Activated naive CD4-positive, alpha-beta T cell (primary cell): ENCODE measurements around the gene FEN1.

Experiments used
- DNase-seq, 4 experiments: peaks; one replicate each; lab custom pipeline; 2025; lab: John Stamatoyannopoulos, UW

The FEN1 gene

DNA sequence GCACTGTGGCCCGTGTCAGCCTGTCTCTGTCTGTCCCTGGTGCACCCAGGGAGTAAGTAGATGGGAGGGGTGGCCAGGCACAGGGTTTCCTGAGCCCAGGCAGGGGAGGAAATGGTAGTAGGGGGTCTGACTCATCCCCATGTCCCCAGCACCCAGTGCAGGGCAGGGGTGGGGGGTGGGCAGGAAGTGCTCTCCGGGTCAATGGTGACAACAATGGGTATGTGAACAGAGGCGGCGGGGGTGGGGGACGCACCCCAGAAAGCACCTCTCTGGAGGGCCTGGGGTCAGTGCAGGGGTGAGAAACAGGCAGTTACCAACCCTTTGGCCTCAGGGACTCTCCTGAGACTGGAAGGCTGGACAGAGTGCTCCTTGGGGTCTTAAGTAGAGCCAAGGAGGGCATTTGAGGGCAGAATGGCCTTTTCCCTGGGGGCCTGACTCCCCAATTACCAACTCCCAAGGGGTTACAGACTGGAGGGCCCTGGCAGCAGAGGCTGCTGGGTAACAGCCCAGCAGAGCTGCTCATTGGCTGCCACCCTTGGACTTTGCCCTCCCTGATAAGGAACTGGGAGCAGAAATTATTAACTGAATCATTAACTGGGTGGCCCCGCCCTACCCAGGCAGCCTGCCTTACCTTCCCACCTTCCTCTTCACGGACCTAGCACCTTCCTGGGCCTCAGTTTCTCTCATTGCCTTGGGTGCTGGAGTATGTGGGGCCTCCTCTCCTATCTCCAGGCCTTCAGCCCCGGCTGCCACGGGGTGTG is 36.1 kb upstream of the FEN1 start:
- peak in 1 of 4 experiments; percentile 11 for DNase-seq

DNA sequence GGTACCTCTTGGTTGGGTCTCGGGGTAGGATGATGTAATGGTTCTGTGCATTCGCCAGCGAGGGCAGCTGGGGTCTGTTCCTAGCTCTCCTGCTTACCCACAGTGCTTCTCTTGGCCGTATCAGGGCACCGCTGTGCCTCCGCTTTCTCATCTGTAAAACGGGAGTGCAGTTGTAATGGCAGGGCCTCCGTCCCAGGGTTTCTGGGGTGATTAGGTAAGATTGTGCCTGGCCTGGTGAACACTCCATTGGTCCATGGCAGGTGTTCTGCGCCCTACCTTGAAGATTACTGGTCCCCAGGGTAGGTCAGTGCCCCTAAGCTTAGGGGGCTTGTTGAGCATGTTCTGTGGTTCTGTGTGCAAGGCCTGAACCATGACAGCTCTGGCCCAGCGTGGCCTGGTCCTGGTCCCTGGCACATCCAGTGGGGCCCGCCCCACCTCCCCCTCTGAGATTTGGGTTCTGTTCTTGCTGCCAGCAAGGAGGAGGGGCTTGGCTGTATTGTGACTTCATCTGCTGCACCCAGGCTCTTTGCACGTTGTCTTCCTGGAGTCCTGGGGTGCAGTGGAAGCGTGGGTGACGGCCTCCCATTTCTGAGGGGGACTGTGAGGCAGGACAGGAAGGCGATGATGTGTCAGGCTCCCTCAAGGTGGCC is 35.4 kb upstream of the FEN1 start:
- DNase-seq, result no peak

DNA sequence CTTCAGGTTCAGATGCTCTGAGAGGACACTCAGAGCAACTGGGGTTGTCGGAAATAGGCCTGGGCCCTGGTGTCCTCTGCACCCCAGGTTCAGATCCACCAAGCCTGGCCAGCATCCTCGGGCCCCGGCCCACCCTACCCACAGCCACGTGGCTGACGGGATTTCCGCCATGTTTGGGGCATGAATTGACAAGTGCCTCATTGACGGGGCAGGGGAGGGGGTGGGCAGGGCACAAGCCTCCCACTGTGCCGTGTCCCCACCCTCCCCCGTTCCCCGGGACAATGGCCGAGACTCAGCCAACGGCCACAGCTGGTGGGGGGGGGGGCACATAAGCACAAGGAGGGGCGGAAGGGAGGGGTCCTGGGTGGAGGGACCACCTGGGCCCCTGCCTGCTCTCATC is 31.8 kb upstream of the FEN1 start:
- no peak for DNase-seq

DNA sequence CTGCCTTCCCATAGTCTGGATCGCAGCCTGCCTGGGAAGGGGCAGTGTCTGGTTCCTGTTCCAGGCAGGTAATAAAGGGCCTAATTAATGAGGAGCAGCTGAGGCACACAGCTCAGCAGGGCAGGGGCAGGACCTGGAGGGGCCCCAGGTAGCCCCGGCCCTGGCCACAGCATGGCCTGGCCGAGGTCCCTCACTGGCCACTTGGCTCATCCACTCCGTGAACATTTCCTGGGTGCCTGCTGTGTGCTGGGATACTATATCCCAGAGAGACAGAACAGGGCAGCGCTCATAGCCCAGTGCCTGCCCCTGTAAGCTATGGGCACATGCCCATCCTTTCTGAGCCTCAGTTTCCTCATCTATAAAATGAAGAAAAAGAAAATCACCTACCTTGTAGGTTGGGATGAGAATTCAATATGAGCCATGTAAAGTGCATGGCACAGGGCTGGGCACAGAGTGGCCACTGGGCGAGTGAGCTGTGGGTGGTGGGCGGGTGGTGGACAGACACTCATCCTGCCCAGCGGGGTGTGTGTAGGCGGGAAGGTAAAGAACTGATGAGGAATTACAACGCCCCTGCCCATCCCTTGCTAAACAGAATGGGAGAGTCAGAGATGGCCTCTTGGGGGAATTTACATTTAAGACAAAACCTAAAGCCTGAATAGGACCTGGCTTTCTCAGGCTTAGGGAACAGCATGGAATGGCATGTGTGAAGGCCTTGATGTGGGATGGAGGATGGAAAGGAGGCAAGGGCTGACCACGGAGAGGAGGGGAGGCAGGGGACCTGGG is 31.1 kb upstream of the FEN1 start:
- DNase-seq, result no peak

DNA sequence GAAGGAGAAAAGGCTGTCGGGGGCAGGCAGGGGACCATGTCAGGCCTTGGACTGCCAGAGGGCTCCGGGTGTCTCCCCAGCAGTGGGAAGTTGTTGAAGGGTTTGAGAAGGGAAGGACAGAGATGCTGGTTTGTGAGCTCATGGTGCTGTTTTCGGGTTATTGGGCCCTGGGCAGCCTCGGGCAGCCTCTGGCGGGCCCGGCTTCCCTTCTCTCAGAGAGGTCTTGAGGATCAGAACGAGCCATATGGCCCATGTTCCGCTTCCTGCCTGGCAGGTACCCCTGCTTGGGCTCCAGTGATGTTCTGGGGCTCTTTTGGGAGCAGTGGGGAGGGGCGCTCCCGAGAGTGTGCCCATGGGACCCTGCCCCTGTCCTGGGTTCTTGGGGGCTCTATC is 30.5 kb upstream of the FEN1 start:
- DNase-seq, result no peak

DNA sequence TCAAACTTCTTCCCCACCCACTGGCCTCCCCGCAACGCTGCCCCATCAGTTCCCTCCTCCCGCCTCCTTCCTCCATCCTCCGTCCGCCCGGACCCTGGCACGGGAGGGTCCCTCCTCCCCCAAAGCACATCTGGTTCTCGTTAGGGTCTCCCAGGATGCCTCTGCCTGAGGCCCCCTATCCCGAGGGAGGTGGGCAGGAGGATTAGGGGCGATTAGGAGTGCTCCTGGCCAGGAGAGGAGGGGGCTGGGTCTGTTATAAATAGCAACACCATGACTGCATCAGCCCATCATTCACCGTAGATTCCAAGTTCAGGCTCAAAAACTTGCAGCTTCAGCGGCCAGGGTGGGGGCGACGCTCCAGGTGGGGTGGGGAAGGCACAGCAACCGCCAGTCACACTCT is 29.9 kb upstream of the FEN1 start:
- no peak for DNase-seq

DNA sequence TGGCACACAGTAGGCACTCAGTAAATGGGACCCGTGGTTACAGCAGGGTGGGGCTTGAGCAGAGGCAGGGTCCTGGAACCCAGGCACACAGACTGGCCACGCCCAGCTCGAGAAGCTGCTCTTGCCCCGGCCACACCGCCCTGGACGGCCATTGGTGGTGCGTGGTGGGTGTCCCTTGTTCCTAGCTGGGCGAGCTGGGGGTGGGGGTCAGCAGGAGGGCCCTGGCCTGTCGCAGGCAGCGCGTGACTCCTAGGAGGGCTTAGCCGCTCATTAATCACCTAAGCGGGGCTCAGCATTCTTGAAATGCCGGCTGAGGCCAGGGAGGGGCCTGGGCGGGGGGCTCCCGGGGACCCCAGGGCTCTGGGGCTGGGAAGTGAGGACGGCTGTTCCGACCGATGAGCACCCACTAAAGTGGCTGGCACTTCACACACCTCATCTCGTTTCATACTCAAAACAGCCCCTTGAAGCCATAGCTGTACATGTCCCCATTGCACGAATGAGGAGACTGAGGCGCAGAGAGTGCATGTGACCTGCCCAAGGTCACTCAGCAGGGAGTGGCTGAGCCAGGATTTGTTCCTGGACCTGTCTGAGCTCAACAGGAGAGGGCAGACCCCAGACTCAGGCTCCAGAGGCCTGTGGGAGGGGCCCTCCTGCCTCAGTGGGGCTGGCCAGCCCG is 28.6 kb upstream of the FEN1 start:
- no peak for DNase-seq

DNA sequence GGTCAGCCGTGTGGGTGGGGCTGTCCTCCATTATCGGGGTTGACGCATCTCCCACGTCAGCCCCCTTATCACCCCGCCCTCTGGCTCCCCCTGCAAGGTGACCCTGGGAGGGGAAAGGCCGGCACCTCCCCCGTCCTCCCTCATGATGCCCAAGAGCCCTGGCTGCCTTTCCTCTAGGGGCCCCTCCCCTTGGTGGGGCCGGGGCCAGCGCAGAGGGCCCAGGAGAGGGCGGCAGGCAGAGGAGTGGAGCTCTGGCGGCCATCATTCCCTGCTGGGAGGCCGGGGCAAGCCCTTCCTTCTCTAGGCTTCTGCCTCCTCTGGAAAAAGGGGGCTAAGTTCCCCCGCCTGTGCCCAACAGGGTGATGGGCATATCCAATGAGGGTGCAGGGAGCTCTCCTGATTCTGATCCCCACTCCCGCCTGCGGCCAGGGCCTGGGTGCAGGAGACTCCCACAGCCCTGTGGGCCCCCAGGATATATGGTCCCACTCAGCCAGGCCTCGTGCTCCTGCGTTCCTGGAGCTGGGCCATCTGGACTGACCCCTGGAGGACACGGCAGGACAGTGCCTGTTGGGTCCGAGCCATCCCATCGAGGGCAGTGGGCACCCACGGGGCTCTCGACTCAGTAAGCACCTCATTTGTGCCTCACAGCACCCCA is 28.0 kb upstream of the FEN1 start:
- no peak for DNase-seq

DNA sequence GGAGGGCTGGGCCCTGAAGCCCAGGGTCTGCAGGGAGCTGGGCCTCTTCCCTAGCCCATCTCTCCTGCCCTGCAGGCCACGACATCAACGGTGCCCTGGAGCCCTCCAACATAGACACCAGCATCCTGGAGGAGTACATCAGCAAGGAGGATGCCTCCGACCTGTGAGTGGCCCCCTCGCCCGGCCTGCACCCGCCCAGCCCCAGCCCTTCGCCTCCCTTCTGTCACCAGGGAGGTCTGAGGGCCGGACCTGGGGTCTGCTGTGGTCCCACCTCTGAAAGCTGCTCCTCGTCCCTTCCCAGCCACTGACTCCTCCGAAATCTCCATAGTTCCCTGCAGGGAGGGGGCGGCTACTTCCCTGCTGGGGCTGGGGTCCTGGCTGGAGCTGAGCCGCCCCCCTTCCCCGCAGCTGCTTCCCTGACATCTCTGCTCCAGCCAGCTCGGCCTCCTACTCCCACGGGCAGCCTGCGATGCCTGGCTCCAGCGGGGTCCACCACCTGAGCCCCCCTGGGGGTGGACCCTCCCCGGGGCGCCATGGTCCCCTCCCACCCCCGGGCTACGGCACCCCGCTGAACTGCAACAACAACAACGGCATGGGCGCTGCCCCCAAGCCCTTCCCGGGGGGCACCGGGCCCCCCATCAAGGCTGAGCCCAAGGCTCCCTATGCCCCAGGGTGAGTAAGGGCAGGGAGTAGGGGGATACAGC is 27.0 kb upstream of the FEN1 start:
- no peak for DNase-seq

DNA sequence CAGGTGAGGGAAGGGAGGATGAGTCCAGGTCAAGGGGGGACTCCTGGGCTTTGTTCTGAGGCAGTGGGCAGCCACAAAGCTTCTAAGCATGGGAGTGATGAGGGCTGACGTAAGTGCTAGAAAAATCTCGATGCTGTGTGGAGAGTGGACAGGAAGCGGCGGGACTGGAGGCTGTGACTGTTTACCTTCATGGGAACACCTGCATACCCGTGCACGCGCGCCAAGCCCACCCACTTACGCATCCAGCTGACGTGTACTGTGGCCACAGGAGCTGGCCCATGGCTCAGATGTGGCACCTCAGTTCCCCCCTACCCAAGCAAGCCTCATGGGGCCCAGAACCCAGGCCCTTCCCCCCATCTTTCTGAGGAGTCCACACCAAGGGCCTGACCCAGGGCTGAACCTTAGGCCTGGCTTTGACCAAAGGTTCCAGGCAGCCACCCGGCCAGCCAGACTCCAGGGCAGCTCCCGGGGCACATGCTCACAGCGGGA is 26.3 kb upstream of the FEN1 start:
- no peak for DNase-seq

DNA sequence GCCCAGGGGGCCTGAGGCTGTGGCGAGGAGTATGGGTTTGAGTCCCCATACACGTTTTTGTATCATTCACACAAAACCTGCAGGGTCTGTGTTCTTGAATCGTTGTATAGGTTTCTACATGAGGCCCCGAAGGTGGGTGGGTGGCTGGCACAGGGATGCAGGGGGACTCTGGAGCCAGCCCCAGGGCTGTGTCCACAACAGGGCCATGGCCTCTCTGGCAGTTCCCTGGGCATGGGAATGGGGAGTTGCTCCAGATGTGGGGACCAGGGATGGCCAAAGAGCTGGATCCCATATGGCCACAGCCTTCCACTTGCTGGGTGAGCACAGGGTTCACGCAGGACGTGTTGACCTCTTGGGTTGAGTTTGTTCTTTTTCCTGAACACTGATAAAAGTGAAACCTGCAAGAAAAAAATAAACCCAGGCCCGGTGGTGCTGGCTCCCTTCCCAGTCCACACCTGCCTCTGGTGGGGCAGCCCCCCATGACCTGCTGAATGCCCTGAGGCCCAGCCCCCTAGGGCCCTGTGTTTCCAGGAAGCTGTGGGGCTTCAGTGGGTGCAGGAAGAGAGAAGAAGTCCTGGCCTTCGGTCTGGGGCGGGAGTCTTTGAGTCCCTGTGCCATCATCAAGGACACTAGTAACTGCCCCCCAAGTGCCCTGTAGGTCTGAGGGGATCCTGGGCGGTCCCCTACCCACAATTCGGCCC is 24.2 kb upstream of the FEN1 start:
- no peak for DNase-seq

DNA sequence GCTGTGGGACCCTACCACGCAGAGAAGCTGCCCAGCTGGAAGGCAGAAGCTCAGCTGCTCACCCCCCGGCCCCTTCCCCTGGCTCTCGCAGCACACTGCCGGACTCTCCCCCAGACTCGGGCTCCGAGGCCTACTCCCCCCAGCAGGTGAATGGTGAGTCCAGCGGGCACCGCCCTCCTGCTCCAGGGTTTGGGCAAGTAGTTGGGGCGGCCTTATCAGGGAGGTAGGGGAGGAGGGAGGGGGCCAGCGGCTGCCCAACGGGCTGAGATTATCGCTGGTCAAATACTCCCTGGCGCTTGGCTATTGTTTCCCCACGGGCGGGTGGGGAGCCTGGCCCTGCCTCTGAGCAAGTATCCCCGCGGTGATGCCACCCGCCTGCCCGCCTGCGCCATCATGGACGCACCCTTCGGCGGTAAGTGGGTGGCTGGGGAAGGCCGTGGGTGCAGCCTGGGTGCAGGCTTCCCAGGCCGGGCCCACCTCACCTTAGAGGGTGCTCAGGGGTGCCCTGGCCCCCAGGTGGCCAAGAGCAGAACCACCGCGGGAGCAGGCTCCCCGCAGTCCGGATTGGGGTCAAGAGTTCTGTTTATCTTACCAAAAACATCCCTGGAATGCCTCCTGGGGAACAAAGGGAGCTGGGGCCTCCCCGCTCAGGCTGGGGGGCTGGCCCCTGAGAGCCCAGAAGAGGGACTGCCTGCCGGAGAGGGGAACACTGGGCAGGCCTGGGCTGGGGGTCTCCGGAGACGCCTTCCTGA is 23.4 kb upstream of the FEN1 start:
- no peak for DNase-seq

DNA sequence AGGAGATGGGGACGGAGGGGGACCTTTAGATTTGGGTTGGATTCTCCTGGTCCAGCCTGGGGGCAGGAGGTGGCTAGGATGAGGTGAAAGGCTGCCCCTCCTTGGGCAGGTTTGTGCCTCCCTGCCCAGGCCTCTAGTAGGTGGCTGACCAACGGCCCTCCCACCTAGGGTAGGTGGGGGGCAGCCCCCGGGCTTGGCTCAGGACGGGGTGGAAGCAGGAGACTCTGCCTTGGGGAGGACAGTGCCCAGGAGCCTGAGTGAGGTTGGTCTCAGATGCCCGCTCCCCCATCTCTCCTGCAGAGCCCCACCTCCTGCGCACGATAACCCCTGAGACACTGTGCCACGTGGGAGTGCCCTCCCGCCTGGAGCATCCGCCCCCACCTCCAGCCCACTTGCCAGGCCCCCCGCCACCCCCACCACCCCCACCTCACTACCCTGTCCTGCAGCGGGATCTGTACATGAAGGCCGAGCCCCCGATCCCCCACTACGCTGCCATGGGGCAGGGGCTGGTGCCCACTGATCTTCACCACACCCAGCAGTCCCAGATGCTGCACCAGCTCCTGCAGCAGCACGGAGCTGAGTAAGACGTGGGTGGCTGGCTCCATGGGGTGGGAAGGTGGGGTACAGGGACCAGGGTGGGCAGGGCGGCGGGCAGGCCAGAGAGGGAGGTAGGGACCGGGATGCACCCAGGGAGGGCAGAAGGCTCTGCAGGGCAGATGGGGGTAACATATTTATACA is 22.6 kb upstream of the FEN1 start:
- no peak for DNase-seq

DNA sequence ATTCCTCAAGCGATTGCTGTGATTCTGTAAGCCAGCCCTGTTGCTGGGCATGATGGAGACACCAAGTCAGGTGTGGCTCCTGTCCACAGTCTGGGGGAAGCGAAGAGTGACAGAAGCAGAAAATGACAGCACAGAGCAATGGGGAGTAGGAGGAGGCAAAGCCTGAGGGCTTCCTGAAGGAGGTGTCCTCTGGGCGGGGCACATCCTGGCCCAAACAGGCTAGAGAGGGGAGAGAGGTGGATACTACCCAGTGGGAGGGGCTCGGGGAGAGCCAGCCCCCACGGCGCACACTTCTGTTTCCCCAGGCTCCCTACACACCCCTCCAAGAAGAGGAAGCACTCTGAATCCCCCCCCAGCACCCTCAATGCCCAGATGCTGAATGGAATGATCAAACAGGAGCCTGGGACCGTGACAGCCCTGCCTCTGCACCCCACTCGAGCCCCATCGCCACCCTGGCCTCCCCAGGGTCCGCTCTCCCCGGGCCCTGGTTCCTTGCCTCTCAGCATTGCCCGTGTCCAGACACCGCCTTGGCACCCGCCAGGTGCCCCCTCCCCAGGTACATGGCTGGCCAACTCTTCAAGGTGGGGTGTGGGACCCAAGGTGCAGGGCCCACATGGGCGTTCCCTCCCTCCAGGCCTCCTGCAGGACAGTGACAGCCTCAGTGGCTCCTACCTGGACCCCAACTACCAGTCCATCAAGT is 21.4 kb upstream of the FEN1 start:
- DNase-seq, result no peak

DNA sequence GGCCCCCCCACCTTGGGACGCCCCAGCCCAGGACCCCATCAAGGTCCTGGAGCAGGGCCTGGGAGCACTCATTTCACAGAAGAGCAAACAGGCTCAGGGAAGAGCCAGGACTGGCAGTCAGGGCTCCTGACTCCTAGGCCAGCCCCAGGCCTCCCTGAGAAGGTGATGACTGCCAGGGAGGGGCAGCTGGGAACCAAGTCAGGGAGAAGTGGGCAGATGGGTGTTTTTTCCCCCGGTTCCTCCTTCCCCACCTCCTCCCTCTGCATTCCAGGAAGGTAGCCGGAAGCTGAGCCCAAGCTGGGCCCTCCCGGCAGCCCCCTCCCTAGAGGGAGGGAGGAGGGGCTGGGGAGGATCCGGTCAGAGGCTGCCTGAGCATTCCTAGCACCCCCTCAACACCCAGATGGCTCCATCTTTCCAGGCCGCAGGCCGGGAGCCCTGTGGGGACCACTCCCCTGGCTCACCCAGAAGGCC is 20.7 kb upstream of the FEN1 start:
- no peak for DNase-seq

DNA sequence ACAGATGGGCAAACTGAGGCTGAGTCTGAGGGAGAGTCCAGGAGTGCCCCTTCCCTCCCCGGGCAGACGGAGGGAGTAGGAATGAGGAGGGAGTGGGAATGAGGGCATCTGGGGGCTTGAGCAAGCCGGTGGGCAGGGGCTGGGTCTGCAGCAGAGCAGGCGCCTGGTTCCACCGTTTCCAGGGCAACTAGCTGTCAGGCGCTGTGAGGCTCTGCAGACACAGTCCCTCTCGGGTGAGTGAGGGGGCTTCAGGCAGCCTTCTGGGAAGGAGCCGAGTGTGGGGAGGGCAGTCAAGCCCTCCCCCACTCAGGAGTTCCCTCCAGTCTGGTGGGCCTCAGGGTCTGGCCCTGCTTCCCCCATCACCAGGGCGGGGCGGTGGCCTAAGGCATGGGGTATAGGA is 19.4 kb upstream of the FEN1 start:
- no peak for DNase-seq

DNA sequence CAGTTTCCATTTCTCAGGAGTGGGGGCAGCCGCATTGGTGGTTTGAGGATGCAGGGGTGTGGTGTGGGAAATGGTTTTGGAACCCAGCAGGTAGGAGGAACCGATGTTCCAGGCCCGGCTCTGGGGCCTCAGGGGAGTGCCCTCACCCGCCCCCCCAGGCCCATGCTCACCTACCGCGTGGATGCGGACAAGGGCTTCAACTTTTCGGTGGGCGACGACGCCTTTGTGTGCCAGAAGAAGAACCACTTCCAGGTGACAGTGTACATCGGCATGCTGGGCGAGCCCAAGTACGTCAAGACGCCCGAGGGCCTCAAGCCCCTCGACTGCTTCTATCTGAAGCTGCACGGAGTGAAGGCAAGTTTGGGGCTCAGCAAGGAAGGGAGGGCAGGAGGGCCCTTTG is 18.9 kb upstream of the FEN1 start:
- no peak for DNase-seq

DNA sequence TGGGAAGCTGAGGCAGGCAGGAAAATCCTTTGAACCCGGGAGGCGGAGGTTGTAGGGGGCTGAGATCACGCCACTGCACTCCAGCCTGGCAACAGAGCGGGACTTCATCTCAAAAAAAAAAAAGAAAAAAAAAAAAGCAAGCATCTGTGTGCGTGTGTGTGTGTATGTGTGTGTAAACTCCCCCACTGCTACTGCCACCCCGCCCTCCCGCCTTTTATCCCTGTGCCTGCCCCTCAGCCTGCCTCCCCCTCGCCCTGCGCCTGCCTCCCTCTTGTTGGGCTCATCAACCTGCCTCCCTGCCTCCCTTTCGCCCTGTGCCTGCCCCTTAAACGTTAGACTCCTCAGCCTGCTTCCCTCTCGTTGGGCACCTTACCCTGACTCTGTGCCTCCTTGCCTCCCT is 18.3 kb upstream of the FEN1 start:
- no peak for DNase-seq
